Heart left ventricle (tissue), 16 donors: ENCODE results near the gene CD83. TPM values are rescaled to one million over a fixed set of nuclear protein-coding genes. Genes with fewer than 3 reads are reported as not detected.
"Not testable (repeated sequence)": the region's sequence is repeated elsewhere in the genome, so short reads cannot be mapped to it uniquely, and the experiment has no call there.

Experiments used
- ATAC-seq, 4 donors: fragments of 200-7000 bp; cut with Tn5 transposase; one replicate each; pipeline ENCODE4 v1.9.1; 2020 to 2022; ENCODE audit warnings: moderate library complexity in 4 of 4, mild to moderate bottlenecking in 3 of 4, moderate number of reproducible peaks in 1 of 4
- DNase-seq, 5 donors: peaks; one replicate each; pipeline ENCODE4 v3.0.0-alpha.2; 2020
- H3K27ac ChIP-seq, 12 donors: fragments of 200-600 bp; sonication (generic) in 4 of 12; one replicate each; pipeline versions ENCODE4 v1.5.0 to v1.8.0; 2016 to 2022; ENCODE audit warnings: mild to moderate bottlenecking in 2 of 12
- H3K27me3 ChIP-seq, 9 donors: fragments of 200-600 bp; sonication (generic) in 2 of 9; one replicate each; pipeline versions ENCODE4 v1.5.1 to v1.8.0; 2016 to 2022; ENCODE audit warnings: mild to moderate bottlenecking in 3 of 9
- H3K36me3 ChIP-seq, 9 donors: fragments of 200-600 bp; sonication (generic) in 2 of 9; one replicate each; pipeline versions ENCODE4 v1.5.0 to v1.8.0; 2018 to 2022; ENCODE audit warnings: mild to moderate bottlenecking in 2 of 9
- H3K4me1 ChIP-seq, 12 donors: fragments of 200-600 bp; sonication (generic) in 4 of 12; one replicate each; pipeline versions ENCODE4 v1.5.0 to v1.8.0; 2016 to 2022; ENCODE audit warnings: mild to moderate bottlenecking in 3 of 12
- H3K4me3 ChIP-seq, 12 donors: fragments of 200-600 bp; sonication (generic) in 4 of 12; one replicate each; pipeline versions ENCODE4 v1.5.0 to v1.8.0; 2017 to 2022; ENCODE audit warnings: mild to moderate bottlenecking in 9 of 12, moderate library complexity in 4 of 12
- H3K9me3 ChIP-seq, 12 donors: fragments of 200-600 bp; sonication (generic) in 4 of 12; one replicate each; pipeline versions ENCODE4 v1.5.0 to v1.8.0; 2016 to 2022; ENCODE audit warnings: mild to moderate bottlenecking in 1 of 12
- CTCF ChIP-seq, 12 donors: fragments of 200-600 bp; sonication (generic) in 4 of 12; IDR thresholded peaks; one replicate each; pipeline versions ENCODE4 v1.5.0 to v1.8.0; 2018 to 2022; ENCODE audit warnings: antibody characterized with exemption in 12 of 12, mild to moderate bottlenecking in 5 of 12
- POLR2A ChIP-seq, 2 donors: fragments of 450-650 bp; IDR thresholded peaks; one replicate each; pipeline ENCODE4 v1.6.1; 2017; ENCODE audit warnings: antibody characterized with exemption in 2 of 2, mild to moderate bottlenecking in 2 of 2, moderate library complexity in 2 of 2
- WGBS, 4 donors: extraction: QIAGEN DNeasy Blood & Tissue Kit in 2 of 4; methylation state at CpG; one replicate each; pipeline versions ENCODE4 v1.1.5 to v1.1.7; 2013 to 2018; 5-methylcytosine and 5-hydroxymethylcytosine counted together
- intact Hi-C, 10 donors: fragments of 100-400 bp; cut with DNase I; formaldehyde crosslinking; loops; one replicate each; pipeline versions ENCODE4 v1.11.1 to v1.14.2; 2022
- polyA plus RNA-seq, 2 donors: library from polyadenylated mRNA; stranded (reverse); fragments of 200-250 nt; gene quantifications; one replicate each; pipeline ENCODE4 v1.2.3, GENCODE V29; 2013
- total RNA-seq, 9 donors: library from RNA; depleted of rRNA in 2 of 9; stranded (reverse); fragments of >200 nt in 2 of 9; fragmentation: NEBNext Ultra II Directional in 3 of 9; extraction: Animal tissue kit (Norgen Biotek cat#: 25700) in 3 of 9; gene quantifications; one replicate each; pipeline versions ENCODE4 v1.1.0 to v1.2.4, GENCODE V29; 2016 to 2023
- donor health status: ischemic (EF 13 %, LVEDD 7.1; RV severe dilation, severe dysfunction).
- donor health status: healthy with polysubstance abuse.
- donor health status: DM: no; HTN: yes; CAD: no.
- donor health status: DM: no; HTN: no; CAD: no.
- donor health status: ischemic (EF 25% LVEDD 6.9; RV normal size, moderate dysfunction).
- donor health status: ischemic (EF 25% LVEDD 5.7; RV mildly dilated, moderate dysfunction).
- donor health status: healthy.
- donor health status: DM: yes; HTN: yes; CAD: no.
- donor health status: ischemic (EF 35%, LVEDD 5.7; RV mildly dilated, moderate dysfunction).
- donor health status: nonischemic (EF 11% LVEDD 7.7; RV severe dilation, severe dysfunction).
- donor health status: DM: yes; HTN: yes; CAD: no.
- donor health status: PGD.
- donor health status: ischemic (EF 29% LVEDD 5.4; RV normal size, mild dysfunction).
- donor health status: nonischemic (EF 23%, LVEDD 6.1; RV moderate dilation, normal function).

Gene CD83
- total and polyA plus RNA-seq, 11 donors: 0.38 to 10.3 (median 1.9) TPM

- intact Hi-C loops: loop anchor here in 2 of 10 donors (5.0 kb wide), 2 partner anchors 237 to 242 kb away; no protein-coding TSS in a partner anchor
Observed at GRCh38 chr6:14149053-14149738, 31.6 kb downstream of the CD83 start.

GRCh38 chr6:14149739-14150130, 32.2 kb downstream of the CD83 start:
- no peak overlapping the region for H3K4me3 ChIP-seq
- DNase-seq (no peak), ATAC-seq (no peak)
- TF ChIP-seq CTCF (IDR thresholded peaks at IDR 0.05) (no peak), POLR2A (IDR thresholded peaks at IDR 0.05) (no peak)
- no peak overlapping the region for H3K27ac ChIP-seq
- no peaks in the 10 kb centered on the region for H3K4me1 ChIP-seq
- intact Hi-C loops: loop anchor here in 2 of 10 donors (5.0 kb wide), 2 partner anchors 237 to 242 kb away; no protein-coding TSS in a partner anchor
- WGBS, 4 donors: 98 to 99% (median 98%) methylated on average over 7 of the region's 7 CpGs
- H3K9me3 ChIP-seq: no peaks in the 10 kb centered on the region
- no peaks in the 10 kb centered on the region for H3K27me3 ChIP-seq
- no peaks in the 10 kb centered on the region for H3K36me3 ChIP-seq

More at GRCh38 chr6:14149053-14149738, 31.6 kb downstream of the CD83 start:
- Histone ChIP-seq H3K9me3 (no peaks in the 10 kb centered on the region), H3K4me1 (no peaks in the 10 kb centered on the region), H3K4me3 (no peak overlapping the region), H3K36me3 (no peaks in the 10 kb centered on the region), H3K27ac (no peak overlapping the region), H3K27me3 (no peaks in the 10 kb centered on the region)
- DNase-seq: no peak
- WGBS, 4 donors: 83 to 84% (median 84%) methylated on average over 6 of the region's 6 CpGs
- no peak for ATAC-seq
- TF ChIP-seq POLR2A (IDR thresholded peaks at IDR 0.05) (no peak), CTCF (IDR thresholded peaks at IDR 0.05) (no peak)

GRCh38 chr6:14151300-14151699, 33.7 kb downstream of the CD83 start:
- H3K27me3 ChIP-seq, H3K27ac ChIP-seq, DNase-seq, ATAC-seq, H3K4me3 ChIP-seq, intact Hi-C loops, H3K36me3 ChIP-seq, H3K9me3 ChIP-seq, H3K4me1 ChIP-seq: not testable (repeated sequence)
- WGBS, 4 donors: 85 to 92% (median 86%) methylated on average over 3 of the region's 3 CpGs

GRCh38 chr6:14151773-14152172, 34.2 kb downstream of the CD83 start:
- WGBS, 4 donors: 90 to 98% (median 91%) methylated on average over 1 of the region's 1 CpG
- no peak overlapping the region for H3K4me3 ChIP-seq
- ATAC-seq: no peak

More at GRCh38 chr6:14151773-14152172, 34.2 kb downstream of the CD83 start:
- TF ChIP-seq POLR2A (IDR thresholded peaks at IDR 0.05): no peak
- no peak for TF ChIP-seq CTCF (IDR thresholded peaks at IDR 0.05)
- peaks cover 0 to 4% (median 0%) of the 10 kb centered on the region in 12 donors for H3K9me3 ChIP-seq
- DNase-seq: no peak
- no peaks in the 10 kb centered on the region for H3K4me1 ChIP-seq
- intact Hi-C loops: no loop called here
- no peak overlapping the region for H3K27ac ChIP-seq
- H3K36me3 ChIP-seq: no peaks in the 10 kb centered on the region
- no peaks in the 10 kb centered on the region for H3K27me3 ChIP-seq
